ENCODE results near the gene ERC2.

- no peak for TF ChIP-seq CTCF (conservative IDR thresholded peaks at IDR 0.05; ENCODE audit: low read length)
- TF ChIP-seq EZH2phosphoT487 (IDR thresholded peaks at IDR 0.05; ENCODE audit: borderline replicate concordance, low read depth, low read length), result no peak
Observed at GRCh38 chr3:55521738-55522421, 946.4 kb downstream of the ERC2 start.

All from OCI-LY7 (cell line).